Measurements from ENCODE around the gene FN1.

- TF ChIP-seq CTCF (IDR thresholded peaks at IDR 0.05) (peak; percentile 81 to 86 (median 84)), POLR2A (IDR thresholded peaks at IDR 0.05) (no peak)
These were observed 18.8 kb upstream of the FN1 start for GRCh38 chr2:215454519-215455246.

Data from testis (tissue), 2 donors.